HepG2 (cell line): ENCODE results near the gene LOX. TPM values are rescaled to one million over a fixed set of nuclear protein-coding genes. Genes with fewer than 3 reads are reported as not detected.

ENCODE experiments used
- EP300 ChIP-seq, 3 experiments: sonication (generic) in 1 of 3; formaldehyde crosslinking in 1 of 3; IDR thresholded peaks; 2 replicates each; pipeline versions ENCODE4 v1.5.1 to v1.6.1; 2011 to 2020; ENCODE audit warnings: low read depth in 2 of 3, low read length in 2 of 3, borderline replicate concordance in 1 of 3, improper control_type of control experiment in 1 of 3, mild to moderate bottlenecking in 1 of 3, missing genetic modification reagents in 1 of 3, moderate library complexity in 1 of 3
- HES4 ChIP-seq: sonication (generic); formaldehyde crosslinking; IDR thresholded peaks from 2 replicates; pipeline ENCODE4 v1.9.0; 2021; ENCODE audit warnings: mild to moderate bottlenecking, missing genetic modification reagents, borderline replicate concordance
- HNRNPUL1 ChIP-seq: fragments of 200-400 bp; formaldehyde crosslinking; IDR thresholded peaks from 2 replicates; pipeline ENCODE4 v1.6.1; 2017; ENCODE audit warnings: low read depth, mild to moderate bottlenecking, low read length, moderate library complexity
- KAT8 ChIP-seq: IDR thresholded peaks from 2 replicates; pipeline ENCODE4 v1.6.1; 2016; ENCODE audit warnings: missing genetic modification reagents, missing compliant biosample characterization
- NR2F2 ChIP-seq: IDR thresholded peaks from 2 replicates; pipeline ENCODE4 v1.6.1; 2012; ENCODE audit warnings: low read depth, inconsistent platforms, borderline replicate concordance
- RAD21 ChIP-seq: fragments of 450-650 bp; formaldehyde crosslinking; IDR thresholded peaks from 2 replicates; pipeline ENCODE4 v1.5.0; 2020; ENCODE audit warnings: mild to moderate bottlenecking
- TCF7 ChIP-seq: sonication (generic); IDR thresholded peaks from 2 replicates; pipeline ENCODE4 v1.6.1; 2016; ENCODE audit warnings: antibody characterized with exemption, low read depth
- ZFP90 ChIP-seq: sonication (generic); formaldehyde crosslinking; IDR thresholded peaks from 2 replicates; pipeline ENCODE4 v1.8.0; 2022; ENCODE audit warnings: missing genetic modification reagents, mild to moderate bottlenecking, inconsistent platforms, borderline replicate concordance
- ZNF234 ChIP-seq: sonication (generic); formaldehyde crosslinking; conservative IDR thresholded peaks from 2 replicates; pipeline ENCODE4 v1.5.1; 2020; ENCODE audit warnings: mild to moderate bottlenecking, missing genetic modification reagents
- ZNF343 ChIP-seq: sonication (generic); formaldehyde crosslinking; IDR thresholded peaks from 2 replicates; pipeline ENCODE4 v1.4.0; 2020; ENCODE audit warnings: mild to moderate bottlenecking, missing genetic modification reagents
- ZNF441 ChIP-seq: sonication (generic); formaldehyde crosslinking; IDR thresholded peaks from 2 replicates; pipeline ENCODE4 v1.7.0; 2021; ENCODE audit warnings: missing genetic modification reagents, borderline replicate concordance
- ZNF451 ChIP-seq: sonication (generic); formaldehyde crosslinking; IDR thresholded peaks from 2 replicates; pipeline ENCODE4 v1.5.0; 2020; ENCODE audit warnings: mild to moderate bottlenecking, missing genetic modification reagents
- ZNF558 ChIP-seq: sonication (generic); formaldehyde crosslinking; IDR thresholded peaks from 2 replicates; pipeline ENCODE4 v1.9.0; 2022; ENCODE audit warnings: mild to moderate bottlenecking, missing genetic modification reagents, borderline replicate concordance
- ZNF567 ChIP-seq: sonication (generic); formaldehyde crosslinking; IDR thresholded peaks from 2 replicates; pipeline ENCODE4 v1.8.1; 2023; ENCODE audit warnings: mild to moderate bottlenecking, missing genetic modification reagents, borderline replicate concordance
- ZNF782 ChIP-seq: sonication (generic); formaldehyde crosslinking; IDR thresholded peaks from 2 replicates; pipeline ENCODE4 v1.4.0; 2020; ENCODE audit warnings: missing genetic modification reagents, mild to moderate bottlenecking, borderline replicate concordance
- ZNF788 ChIP-seq: sonication (generic); formaldehyde crosslinking; IDR thresholded peaks from 2 replicates; pipeline ENCODE4 v1.5.0; 2020; ENCODE audit warnings: mild to moderate bottlenecking, missing genetic modification reagents, borderline replicate concordance
- ZNF83 ChIP-seq: sonication (generic); formaldehyde crosslinking; IDR thresholded peaks from 2 replicates; pipeline ENCODE4 v1.4.0; 2020; ENCODE audit warnings: missing genetic modification reagents, mild to moderate bottlenecking, borderline replicate concordance
- polyA plus RNA-seq, 8 experiments: library from polyadenylated mRNA; depleted of rRNA in 3 of 8; stranded (reverse) in 7 of 8; unstranded in 1 of 8; fragments of >200 nt; fragmentation: Illumina TruSeq in 4 of 8; extraction: Trizol in 4 of 8; gene quantifications; 2 replicates each; pipeline versions ENCODE4 v1.2.1 to v1.2.3, GENCODE V29; 2011 to 2016; ENCODE audit warnings: low read depth in 4 of 8, missing spikeins in 1 of 8, mixed read lengths in 1 of 8; ENCODE audit not compliant: insufficient read depth in 1 of 8
- total RNA-seq, 5 experiments: library from RNA; depleted of rRNA; stranded (reverse); fragments of >200 nt; fragmentation: Illumina TruSeq; extraction: Trizol; gene quantifications; 2 replicates each; pipeline ENCODE4 v1.2.3, GENCODE V29; 2016; ENCODE audit warnings: low read depth in 1 of 5
- TF ChIP-seq, protein P1 (sequence below), 2 experiments: sonication (generic) in 1 of 2; formaldehyde crosslinking in 1 of 2; IDR thresholded peaks; 2 replicates each; pipeline versions ENCODE4 v1.6.1 to v1.9.0; 2014 to 2022; ENCODE audit warnings: antibody characterized with exemption in 1 of 2, borderline replicate concordance in 1 of 2, inconsistent platforms in 1 of 2, low read depth in 1 of 2, missing genetic modification reagents in 1 of 2
- TF ChIP-seq, protein P2 (sequence below): sonication (generic); formaldehyde crosslinking; IDR thresholded peaks from 2 replicates; pipeline ENCODE4 v1.4.0; 2020; ENCODE audit warnings: missing genetic modification reagents, borderline replicate concordance

Gene LOX
- total and polyA plus RNA-seq, 2 of the 13 experiments (the other 11 are each of a cell fraction or from before 2014, with no cell fraction given) = 0.73 to 173 TPM

DNA sequence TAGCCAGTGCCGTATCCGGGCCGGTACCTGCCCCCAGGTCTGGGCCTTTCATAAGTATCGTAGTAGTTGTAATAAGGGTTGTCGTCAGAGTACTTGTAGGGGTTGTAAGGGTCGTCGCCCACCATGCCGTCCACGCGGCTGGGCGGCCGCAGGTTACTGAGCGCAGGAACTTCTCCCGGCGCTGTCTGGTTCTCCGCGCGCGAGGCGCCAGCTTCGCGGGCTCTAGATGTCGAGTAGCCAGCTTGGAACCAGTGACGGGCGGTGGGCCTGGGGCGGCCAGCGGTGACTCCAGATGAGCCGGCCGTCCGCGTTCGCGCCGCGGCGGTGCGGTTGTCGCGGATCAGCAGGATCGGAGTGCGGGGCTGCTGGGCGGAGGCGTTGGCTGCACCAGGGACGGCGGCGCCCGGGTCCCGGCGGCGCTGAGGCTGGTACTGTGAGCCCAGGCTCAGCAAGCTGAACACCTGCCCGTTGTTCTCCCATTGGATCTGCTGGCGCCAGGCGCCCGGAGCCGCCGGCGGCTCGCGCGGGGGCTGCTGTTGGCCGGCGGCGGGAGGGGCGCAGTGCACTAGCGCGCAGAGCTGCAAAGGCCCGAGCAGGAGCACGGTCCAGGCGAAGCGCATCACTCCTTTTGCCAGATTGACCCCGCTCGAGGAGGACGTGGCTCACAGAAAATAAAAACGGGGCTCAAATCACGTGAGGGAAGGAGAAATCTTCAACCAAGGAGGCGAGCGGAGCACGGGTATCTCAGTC, 518 bp downstream of the LOX start (continued):
- TF ChIP-seq, protein P1, sequence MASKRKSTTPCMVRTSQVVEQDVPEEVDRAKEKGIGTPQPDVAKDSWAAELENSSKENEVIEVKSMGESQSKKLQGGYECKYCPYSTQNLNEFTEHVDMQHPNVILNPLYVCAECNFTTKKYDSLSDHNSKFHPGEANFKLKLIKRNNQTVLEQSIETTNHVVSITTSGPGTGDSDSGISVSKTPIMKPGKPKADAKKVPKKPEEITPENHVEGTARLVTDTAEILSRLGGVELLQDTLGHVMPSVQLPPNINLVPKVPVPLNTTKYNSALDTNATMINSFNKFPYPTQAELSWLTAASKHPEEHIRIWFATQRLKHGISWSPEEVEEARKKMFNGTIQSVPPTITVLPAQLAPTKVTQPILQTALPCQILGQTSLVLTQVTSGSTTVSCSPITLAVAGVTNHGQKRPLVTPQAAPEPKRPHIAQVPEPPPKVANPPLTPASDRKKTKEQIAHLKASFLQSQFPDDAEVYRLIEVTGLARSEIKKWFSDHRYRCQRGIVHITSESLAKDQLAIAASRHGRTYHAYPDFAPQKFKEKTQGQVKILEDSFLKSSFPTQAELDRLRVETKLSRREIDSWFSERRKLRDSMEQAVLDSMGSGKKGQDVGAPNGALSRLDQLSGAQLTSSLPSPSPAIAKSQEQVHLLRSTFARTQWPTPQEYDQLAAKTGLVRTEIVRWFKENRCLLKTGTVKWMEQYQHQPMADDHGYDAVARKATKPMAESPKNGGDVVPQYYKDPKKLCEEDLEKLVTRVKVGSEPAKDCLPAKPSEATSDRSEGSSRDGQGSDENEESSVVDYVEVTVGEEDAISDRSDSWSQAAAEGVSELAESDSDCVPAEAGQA (IDR thresholded peaks at IDR 0.05; ENCODE audit: low read depth) = no peak
- TF ChIP-seq, protein P1 (CRISPR knock-in tag; IDR thresholded peaks at IDR 0.05; ENCODE audit: borderline replicate concordance) = peak; percentile 74; the same call in 1 of the 2 replicates
- TF ChIP-seq HNRNPUL1 (no peak), ZNF567 (0 out of 2 replicates have a peak, but pooled peaks have one; percentile 54), HES4 (CRISPR knock-in tag) (0 out of 2 replicates have a peak, but pooled peaks have one; percentile 25), NR2F2 (no peak), EP300 (IDR thresholded peaks at IDR 0.05; ENCODE audit: low read depth in 2 of 2, low read length in 2 of 2) (no peak), EP300 (CRISPR knock-in tag; IDR thresholded peaks at IDR 0.05; ENCODE audit: borderline replicate concordance) (no peak), ZNF558 (CRISPR knock-in tag) (0 out of 2 replicates have a peak, but pooled peaks have one; percentile 24), ZNF343 (CRISPR knock-in tag) (peak; percentile 81; the same call in 1 of the 2 replicates), RAD21 (CRISPR knock-in tag) (0 out of 2 replicates have a peak, but pooled peaks have one; percentile 11), ZNF83 (0 out of 2 replicates have a peak, but pooled peaks have one; percentile 11), TCF7 (no peak), ZNF441 (no peak), ZNF788 (CRISPR knock-in tag) (0 out of 2 replicates have a peak, but pooled peaks have one; percentile 45), KAT8 (CRISPR knock-in tag) (no peak), ZNF234 (CRISPR knock-in tag) (peak; percentile 81; the same call in 1 of the 2 replicates), ZNF451 (no peak), ZNF782 (no peak), ZFP90 (CRISPR knock-in tag) (peak; percentile 24; the same call in 1 of the 2 replicates)
- TF ChIP-seq, protein P2, sequence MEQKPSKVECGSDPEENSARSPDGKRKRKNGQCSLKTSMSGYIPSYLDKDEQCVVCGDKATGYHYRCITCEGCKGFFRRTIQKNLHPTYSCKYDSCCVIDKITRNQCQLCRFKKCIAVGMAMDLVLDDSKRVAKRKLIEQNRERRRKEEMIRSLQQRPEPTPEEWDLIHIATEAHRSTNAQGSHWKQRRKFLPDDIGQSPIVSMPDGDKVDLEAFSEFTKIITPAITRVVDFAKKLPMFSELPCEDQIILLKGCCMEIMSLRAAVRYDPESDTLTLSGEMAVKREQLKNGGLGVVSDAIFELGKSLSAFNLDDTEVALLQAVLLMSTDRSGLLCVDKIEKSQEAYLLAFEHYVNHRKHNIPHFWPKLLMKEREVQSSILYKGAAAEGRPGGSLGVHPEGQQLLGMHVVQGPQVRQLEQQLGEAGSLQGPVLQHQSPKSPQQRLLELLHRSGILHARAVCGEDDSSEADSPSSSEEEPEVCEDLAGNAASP (CRISPR knock-in tag) = no peak
